GM21390 (cell line): ENCODE data around the gene MAGEA4.

ENCODE experiments used
- ATAC-seq: cut with Tn5 transposase; IDR thresholded peaks from one replicate; pipeline ENCODE4 v1.9.1; 2021; ENCODE audit not compliant: unreplicated experiment

MAGEA4 gene

DNA sequence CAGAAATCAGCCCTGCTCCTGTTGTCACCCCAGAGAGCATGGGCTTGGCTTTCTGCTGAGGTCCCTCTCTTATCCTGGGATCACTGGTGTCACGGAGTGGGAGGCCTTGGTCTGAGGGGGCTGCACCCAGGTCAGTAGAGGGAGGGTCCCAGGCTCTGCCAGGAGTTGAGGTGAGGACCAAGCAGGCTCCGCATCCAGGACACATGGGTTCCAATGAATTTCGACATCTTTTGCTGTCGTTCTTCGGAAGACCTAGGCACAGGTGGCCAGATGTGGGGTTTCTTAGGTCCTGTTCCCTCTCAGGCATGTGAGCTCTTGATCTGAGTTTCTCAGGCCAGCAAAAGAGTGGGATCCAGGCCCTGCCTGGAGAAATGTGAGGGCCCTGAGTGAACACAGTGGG is 10.0 kb downstream of the MAGEA4 start:
- no peak for ATAC-seq

DNA sequence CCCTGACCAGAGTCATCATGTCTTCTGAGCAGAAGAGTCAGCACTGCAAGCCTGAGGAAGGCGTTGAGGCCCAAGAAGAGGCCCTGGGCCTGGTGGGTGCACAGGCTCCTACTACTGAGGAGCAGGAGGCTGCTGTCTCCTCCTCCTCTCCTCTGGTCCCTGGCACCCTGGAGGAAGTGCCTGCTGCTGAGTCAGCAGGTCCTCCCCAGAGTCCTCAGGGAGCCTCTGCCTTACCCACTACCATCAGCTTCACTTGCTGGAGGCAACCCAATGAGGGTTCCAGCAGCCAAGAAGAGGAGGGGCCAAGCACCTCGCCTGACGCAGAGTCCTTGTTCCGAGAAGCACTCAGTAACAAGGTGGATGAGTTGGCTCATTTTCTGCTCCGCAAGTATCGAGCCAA is 11.0 kb downstream of the MAGEA4 start:
- ATAC-seq = no peak

DNA sequence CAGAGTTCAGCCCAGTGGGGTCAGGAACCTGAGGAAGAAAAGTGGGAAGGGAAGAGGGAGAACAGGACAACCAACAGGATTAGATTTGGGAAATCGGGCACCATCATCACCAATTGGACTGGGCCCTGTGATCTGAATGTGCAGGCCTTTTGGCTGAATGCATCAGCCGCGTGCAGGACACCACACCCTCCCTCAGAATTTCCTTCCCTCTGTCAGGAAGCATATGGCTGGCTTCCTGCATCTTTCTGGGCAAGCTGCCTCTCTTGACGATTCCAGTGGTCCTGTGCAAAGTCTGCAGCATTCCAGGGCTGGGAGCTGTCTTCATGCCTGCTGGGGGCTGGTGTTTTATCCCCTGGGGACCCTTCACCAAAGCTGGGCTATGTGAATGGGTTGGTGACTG is 16.4 kb downstream of the MAGEA4 start:
- ATAC-seq = no peak

DNA sequence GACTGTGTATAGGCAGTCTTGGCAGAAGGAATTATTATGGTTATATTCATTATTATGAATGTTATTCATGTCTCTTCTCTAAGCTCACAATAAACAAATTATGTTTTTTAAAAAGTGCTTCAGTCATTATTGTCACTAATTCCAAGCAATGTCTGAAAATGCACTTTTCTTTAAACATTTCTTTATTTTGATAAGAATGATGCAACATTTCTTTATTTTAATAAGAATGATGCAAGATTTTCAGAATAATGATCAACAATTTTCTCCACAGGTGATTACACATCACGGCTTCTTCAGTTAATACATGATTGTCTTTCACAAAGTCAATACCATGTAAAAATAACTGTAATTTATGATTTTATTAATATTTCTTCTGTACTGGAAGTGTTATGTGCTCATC is 22.7 kb downstream of the MAGEA4 start:
- ATAC-seq = no peak

DNA sequence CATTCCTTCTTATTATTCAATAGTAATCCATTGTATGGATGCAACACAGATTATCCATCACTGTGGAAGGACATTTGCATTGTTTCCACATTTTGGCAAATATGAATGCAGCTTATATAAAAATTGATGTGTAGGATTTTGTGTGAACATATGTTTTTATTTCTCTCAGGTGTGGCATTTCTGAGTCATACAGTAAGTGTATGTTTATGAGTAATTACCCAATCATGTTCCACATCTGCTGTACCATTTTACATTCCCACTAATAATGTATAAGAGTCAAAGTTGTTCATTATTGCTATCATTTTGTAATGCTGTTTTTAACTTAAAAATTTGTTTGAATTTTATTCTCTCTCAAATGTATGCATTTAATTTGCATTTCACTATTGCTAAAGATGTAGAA is 25.5 kb downstream of the MAGEA4 start:
- no peak for ATAC-seq

DNA sequence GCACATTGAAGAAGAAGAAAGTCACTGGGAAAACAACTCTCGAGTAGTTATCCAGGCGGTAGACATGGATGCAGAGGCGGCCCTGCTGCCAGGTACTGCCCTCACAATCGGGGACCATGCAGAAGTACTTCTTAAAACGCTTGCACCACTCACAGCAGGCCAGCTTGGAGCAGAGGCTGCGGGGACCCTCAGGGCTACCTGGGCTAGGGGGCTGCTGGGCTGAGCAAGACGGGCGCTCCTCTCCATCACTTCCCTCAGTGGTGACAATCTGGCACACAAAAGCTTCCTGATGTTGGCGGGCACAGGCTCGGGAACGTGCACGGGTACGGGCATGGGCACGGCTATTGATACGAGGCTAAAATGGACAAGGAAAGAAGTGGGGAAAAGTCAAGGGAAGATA is 42.0 kb downstream of the MAGEA4 start:
- no peak for ATAC-seq

DNA sequence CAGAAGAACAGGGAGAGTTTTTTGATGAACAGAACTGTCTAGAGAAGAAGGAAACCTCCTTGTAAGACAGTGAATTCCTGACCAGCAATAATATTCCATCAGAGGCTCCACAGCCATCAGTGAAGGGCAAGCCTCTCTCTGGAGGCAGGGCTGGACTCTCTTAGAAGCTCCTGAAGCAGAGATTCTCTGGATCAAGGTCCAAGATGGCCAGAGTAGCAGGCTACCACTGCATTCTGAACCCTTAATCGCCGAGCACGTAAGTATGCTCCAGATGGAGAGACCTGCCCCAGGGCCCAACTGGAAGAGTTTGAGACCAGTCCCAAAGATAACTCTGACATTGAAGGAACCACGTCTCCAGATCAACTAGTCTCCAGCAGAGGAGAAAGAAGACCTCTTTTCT is 45.4 kb downstream of the MAGEA4 start:
- no peak for ATAC-seq

DNA sequence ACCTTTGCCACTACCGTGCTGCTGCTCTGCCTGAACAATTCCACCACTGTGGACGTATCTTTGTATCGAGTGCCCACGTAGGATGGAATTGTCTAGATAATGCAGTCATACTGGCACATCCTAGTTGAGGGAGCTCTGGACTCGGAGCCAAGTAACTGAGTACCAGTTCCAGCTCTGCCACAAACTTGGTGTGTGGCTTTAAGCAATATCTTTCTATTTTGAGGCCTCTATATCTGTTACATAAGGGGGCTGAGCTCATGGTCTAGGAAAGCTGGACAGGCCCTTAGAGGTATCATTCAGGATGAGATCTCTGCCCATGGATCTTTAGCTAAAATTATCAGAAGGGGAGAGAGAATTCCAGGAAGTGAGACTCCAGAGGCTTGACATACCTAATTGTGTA is 49.3 kb downstream of the MAGEA4 start:
- no peak for ATAC-seq

DNA sequence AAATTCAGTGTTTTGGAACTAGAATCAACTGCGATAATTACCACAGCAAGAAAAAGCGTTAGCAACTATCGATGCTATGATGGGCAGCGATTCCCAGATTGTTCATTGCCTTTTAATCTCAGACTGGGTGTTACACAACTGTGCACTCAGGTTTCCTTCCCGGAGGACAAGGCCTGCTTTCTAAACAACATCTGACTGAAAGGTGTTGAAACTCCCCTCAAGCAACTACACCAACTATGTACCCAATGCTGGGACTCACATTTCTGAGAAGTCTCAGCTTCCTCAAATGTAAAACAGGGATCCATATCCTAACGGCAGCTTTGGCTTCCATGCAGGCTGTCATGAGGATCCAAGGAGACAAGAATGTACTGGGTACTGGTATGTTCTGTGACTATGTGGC is 53.5 kb downstream of the MAGEA4 start:
- no peak for ATAC-seq

DNA sequence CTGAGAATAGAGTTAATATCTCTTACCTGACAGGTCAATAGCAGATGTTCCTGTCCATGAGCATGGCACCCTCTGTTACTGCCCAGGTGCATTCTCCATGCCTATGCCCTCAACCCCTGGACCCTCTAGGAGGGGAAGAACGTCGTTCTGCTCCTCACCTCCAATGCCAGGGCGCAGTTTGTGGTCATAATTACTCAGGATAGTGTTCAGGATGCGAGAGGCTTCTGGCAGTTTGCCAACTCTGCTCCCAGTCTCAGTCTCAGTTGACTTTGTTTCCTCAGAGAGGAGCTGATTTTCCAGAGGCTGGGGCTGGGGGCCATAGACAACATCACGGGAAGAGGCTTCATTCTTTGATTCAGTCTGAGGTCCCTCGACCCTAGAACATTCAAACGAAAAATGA is 57.3 kb downstream of the MAGEA4 start:
- no peak for ATAC-seq

DNA sequence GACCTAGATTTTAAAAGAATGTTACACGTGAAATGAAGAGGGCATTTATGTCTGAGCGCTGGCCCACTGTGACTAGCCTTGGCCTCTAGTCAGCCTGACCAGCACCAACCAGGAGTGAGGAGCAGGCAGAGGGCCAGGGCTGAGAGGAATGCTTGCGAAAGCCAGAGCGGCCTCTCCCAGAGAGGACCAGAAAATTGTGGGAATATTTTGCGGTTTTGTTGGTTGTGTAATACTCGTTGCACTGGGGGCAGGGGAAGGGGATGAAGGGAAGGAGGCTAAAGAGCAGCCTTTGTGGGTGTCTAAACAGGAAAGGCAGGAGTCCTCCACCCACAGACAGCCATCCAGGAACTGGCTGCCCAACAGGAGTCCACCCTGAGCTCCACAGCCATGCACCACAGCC is 58.0 kb downstream of the MAGEA4 start:
- no peak for ATAC-seq

DNA sequence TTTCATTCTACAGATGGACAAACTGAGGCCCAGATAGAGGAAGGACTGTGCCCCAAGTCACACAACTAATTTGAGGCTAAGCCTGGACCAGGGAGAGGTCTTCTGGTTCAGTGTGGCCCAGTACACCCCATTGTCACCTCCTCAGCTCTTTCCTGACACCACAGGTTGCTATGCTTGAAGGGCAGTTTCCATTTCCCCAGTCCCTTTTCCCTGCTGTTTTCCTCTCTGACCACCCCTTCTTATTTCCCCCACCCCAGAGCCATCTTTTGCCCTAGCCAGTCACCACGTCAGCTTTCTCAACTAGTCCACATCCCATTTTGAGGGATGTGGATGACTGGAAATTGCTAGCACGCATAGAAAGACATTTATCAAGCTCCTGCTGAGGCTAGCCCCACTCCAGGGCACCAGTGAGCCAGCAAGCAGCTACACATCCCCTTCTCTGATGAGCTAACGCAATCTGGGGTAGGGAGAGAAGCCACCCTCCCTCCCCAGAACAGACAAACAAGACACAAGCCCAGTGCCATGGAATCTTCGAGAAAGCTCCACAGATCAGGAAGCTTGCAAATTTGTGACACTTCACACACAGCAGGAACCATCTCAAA is 60.5 kb downstream of the MAGEA4 start:
- no peak for ATAC-seq

DNA sequence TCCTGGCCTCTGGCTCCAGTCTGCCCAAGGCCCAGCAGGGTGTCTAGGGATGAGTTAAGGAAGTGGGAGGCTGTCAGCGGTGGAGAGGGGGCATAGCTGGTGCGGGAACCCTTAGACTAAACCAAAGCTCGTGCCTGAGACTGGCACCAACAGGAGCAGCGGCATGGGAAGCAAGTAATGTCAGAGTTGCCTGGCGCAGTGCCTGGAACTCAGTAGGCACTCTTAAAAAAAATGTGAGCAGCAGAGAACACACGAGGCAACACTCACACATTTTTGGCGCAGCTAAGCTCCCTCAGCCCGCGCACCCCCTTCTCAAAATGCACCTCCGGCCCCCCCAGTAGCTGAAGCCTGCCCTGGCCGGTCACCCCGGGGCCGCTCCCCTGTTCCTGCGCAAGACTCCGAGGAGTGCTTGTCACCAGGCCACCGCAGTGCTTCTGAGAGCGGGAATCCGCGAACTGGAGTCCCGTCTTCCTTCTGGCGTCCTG is 61.2 kb downstream of the MAGEA4 start:
- ATAC-seq = no peak
